ENCODE measurements around the gene PIP4K2A. TPM values are rescaled to one million over a fixed set of nuclear protein-coding genes. Genes with fewer than 3 reads are reported as not detected.

The PIP4K2A gene
- total and polyA plus RNA-seq, 4 donors, result 7.3 to 42.2 (median 27.6) TPM

DNA sequence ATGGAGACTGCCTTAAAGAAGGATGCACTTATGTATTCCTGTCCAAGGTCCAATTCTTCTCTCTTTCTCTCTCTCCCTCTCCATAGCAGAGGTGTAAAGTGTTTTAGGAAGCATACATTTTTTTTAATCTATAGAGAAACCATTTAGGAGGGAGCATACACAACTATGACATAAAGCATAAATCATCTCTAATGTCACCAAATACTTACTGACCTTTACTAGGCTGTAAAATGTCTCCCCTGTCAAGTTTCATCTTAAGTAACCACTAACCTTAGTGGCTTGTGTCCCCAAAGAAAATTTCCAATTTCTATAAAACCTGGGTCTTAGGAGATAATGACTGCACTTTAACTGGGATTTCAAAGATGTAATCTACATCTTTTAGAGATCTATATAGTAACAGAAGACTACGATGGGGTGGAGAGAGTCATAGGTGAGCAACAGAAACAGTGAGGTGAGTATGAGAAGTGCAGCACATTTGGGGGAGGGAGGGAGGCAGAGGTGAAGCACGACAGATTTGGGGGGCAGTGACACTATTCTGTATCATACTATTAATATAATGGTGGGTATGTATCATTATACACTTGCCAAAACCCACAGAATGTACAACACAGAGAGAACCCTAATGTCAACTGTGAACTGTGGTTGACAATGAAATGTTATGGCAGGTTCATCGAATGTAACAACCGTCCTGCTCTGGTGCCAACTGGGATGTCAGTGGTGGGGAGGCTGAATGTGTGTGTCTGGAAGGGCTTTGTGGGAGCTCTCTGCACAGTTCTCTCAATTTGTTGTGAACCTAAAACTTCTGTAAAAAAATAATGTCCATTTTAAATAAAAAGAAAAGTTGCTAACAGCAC lies 79.5 kb downstream of the PIP4K2A start:
- DNase-seq (no peak), ATAC-seq (ENCODE audit: insufficient read depth, low FRiP score) (no peak)
- no peak overlapping the region for H3K27ac ChIP-seq (ENCODE audit: low read depth in 1 of 2, low read length in 1 of 2)
- TF ChIP-seq, protein P1, sequence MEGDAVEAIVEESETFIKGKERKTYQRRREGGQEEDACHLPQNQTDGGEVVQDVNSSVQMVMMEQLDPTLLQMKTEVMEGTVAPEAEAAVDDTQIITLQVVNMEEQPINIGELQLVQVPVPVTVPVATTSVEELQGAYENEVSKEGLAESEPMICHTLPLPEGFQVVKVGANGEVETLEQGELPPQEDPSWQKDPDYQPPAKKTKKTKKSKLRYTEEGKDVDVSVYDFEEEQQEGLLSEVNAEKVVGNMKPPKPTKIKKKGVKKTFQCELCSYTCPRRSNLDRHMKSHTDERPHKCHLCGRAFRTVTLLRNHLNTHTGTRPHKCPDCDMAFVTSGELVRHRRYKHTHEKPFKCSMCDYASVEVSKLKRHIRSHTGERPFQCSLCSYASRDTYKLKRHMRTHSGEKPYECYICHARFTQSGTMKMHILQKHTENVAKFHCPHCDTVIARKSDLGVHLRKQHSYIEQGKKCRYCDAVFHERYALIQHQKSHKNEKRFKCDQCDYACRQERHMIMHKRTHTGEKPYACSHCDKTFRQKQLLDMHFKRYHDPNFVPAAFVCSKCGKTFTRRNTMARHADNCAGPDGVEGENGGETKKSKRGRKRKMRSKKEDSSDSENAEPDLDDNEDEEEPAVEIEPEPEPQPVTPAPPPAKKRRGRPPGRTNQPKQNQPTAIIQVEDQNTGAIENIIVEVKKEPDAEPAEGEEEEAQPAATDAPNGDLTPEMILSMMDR (IDR thresholded peaks at IDR 0.05; ENCODE audit: control extremely low read depth, extremely low read depth), result no peak
- no peaks in the 10 kb centered on the region for H3K27me3 ChIP-seq (ENCODE audit: control insufficient read depth in 3 of 3, insufficient read depth in 3 of 3, low read length in 2 of 3)
- H3K4me3 ChIP-seq, result no peak overlapping the region
- WGBS, 2 donors, result 86 to 90% methylated on average over 4 of the region's 4 CpGs
- H3K4me1 ChIP-seq (ENCODE audit: control insufficient read depth in 5 of 5, insufficient read depth in 5 of 5, low read length in 5 of 5), result peaks cover 0 to 8% (median 0%) of the 10 kb centered on the region in 5 donors
- H3K36me3 ChIP-seq (ENCODE audit: control insufficient read depth in 4 of 4, insufficient read depth in 4 of 4, low read length in 4 of 4), result no peaks in the 10 kb centered on the region
- H3K9me3 ChIP-seq (ENCODE audit: control insufficient read depth in 4 of 4, insufficient read depth in 3 of 4, low read length in 3 of 4), result no peaks in the 10 kb centered on the region
- no peak overlapping the region for H3K9ac ChIP-seq (ENCODE audit: insufficient read depth in 1 of 2, low read length in 2 of 2)

DNA sequence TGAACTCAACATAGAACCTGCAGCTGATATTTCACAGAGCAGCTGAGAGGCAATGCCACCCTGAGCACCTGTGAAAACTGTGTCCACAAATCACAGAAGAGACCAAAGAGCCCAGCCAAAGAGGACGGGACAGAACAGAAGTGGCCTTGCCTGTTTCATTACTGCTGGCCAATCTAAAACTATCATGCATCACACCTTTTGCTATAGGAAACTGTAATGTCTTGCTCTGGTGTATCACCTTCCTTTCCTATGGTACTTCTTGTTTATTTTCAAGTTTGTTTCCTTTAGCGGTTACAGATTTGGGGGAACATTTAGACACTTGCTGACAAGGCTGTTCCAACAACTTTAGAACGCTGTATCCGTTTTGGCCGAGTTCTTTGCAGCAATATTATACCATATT lies 80.3 kb downstream of the PIP4K2A start:
- no peak for ATAC-seq (ENCODE audit: insufficient read depth, low FRiP score)
- no peak overlapping the region for H3K27ac ChIP-seq (ENCODE audit: low read depth in 1 of 2, low read length in 1 of 2)
- WGBS, 2 donors, result 84 to 86% methylated on average over 5 of the region's 5 CpGs

DNA sequence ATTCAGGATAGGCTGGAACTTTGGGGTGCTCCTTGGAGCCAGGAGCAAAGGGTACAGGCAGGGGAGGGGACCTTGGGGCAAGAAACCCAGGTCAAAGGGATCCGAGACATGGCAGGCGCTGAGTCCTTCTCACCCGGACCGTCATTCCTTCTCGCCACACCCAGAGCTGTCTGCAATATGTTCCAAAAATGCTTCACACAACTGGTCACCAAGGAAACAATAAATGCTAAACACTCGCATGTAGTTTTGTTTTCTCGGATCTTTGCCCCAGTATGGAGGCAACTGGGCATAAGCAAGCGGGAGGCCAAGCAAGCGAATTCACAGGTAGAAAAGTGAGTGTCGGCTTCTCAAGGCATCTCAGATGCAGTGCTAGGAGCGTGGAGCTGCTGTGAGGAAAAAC lies 80.8 kb downstream of the PIP4K2A start:
- DNase-seq, result no peak

More for the DNA sequence above, 80.3 kb downstream of the PIP4K2A start:
- no peak for DNase-seq
- Histone ChIP-seq H3K36me3 (ENCODE audit: control insufficient read depth in 4 of 4, insufficient read depth in 4 of 4, low read length in 4 of 4) (no peaks in the 10 kb centered on the region), H3K4me1 (ENCODE audit: control insufficient read depth in 5 of 5, insufficient read depth in 5 of 5, low read length in 5 of 5) (peaks cover 0 to 8% (median 0%) of the 10 kb centered on the region in 5 donors), H3K9ac (ENCODE audit: insufficient read depth in 1 of 2, low read length in 2 of 2) (no peak overlapping the region), H3K9me3 (ENCODE audit: control insufficient read depth in 4 of 4, insufficient read depth in 3 of 4, low read length in 3 of 4) (no peaks in the 10 kb centered on the region), H3K27me3 (ENCODE audit: control insufficient read depth in 3 of 3, insufficient read depth in 3 of 3, low read length in 2 of 3) (no peaks in the 10 kb centered on the region), H3K4me3 (no peak overlapping the region)
- TF ChIP-seq, protein P1 (IDR thresholded peaks at IDR 0.05; ENCODE audit: control extremely low read depth, extremely low read depth), result no peak

More for the DNA sequence above, 80.8 kb downstream of the PIP4K2A start:
- WGBS, 2 donors, result 93% methylated on average over 11 of the region's 11 CpGs
- peaks cover 0 to 8% (median 0%) of the 10 kb centered on the region in 5 donors for H3K4me1 ChIP-seq (ENCODE audit: control insufficient read depth in 5 of 5, insufficient read depth in 5 of 5, low read length in 5 of 5)
- H3K4me3 ChIP-seq, result no peak overlapping the region
- H3K27ac ChIP-seq (ENCODE audit: low read depth in 1 of 2, low read length in 1 of 2), result no peak overlapping the region
- no peaks in the 10 kb centered on the region for H3K9me3 ChIP-seq (ENCODE audit: control insufficient read depth in 4 of 4, insufficient read depth in 3 of 4, low read length in 3 of 4)
- no peaks in the 10 kb centered on the region for H3K36me3 ChIP-seq (ENCODE audit: control insufficient read depth in 4 of 4, insufficient read depth in 4 of 4, low read length in 4 of 4)
- no peak overlapping the region for H3K9ac ChIP-seq (ENCODE audit: insufficient read depth in 1 of 2, low read length in 2 of 2)
- no peaks in the 10 kb centered on the region for H3K27me3 ChIP-seq (ENCODE audit: control insufficient read depth in 3 of 3, insufficient read depth in 3 of 3, low read length in 2 of 3)
- TF ChIP-seq, protein P1 (IDR thresholded peaks at IDR 0.05; ENCODE audit: control extremely low read depth, extremely low read depth), result no peak
- ATAC-seq (ENCODE audit: insufficient read depth, low FRiP score), result no peak

All from lung (tissue), 12 donors.